Mucosa of rectum (tissue), 2 donors: ENCODE measurements around the gene TUBA3D.
"Not testable (repeated sequence)": the region's sequence is repeated elsewhere in the genome, so short reads cannot be mapped to it uniquely, and the experiment has no call there.

ENCODE experiments used
- H3K27ac ChIP-seq, 2 donors: one replicate each; pipeline ENCODE4 v1.7.0; 2013; ENCODE audit warnings: inconsistent platforms in 2 of 2, low read depth in 2 of 2, low read length in 2 of 2
- H3K27me3 ChIP-seq, 2 donors: one replicate each; pipeline ENCODE4 v1.7.0; 2013; ENCODE audit warnings: low read length in 2 of 2; ENCODE audit not compliant: control insufficient read depth in 2 of 2, insufficient read depth in 2 of 2
- H3K36me3 ChIP-seq, 2 donors: one replicate each; pipeline ENCODE4 v1.7.0; 2013; ENCODE audit warnings: low read length in 2 of 2; ENCODE audit not compliant: control insufficient read depth in 2 of 2, insufficient read depth in 2 of 2
- H3K4me1 ChIP-seq, 2 donors: one replicate each; pipeline ENCODE4 v1.7.0; 2013; ENCODE audit warnings: low read length in 2 of 2, mild to moderate bottlenecking in 1 of 2; ENCODE audit not compliant: control insufficient read depth in 2 of 2, insufficient read depth in 2 of 2
- H3K4me3 ChIP-seq, 2 donors: one replicate each; pipeline ENCODE4 v1.7.0; 2013; ENCODE audit warnings: low read length in 2 of 2
- H3K9ac ChIP-seq, 2 donors: one replicate each; pipeline ENCODE4 v1.7.0; 2013; ENCODE audit warnings: low read length in 2 of 2, low read depth in 1 of 2, mild to moderate bottlenecking in 1 of 2
- H3K9me3 ChIP-seq, 2 donors: one replicate each; pipeline ENCODE4 v1.7.0; 2013; ENCODE audit warnings: low read length in 2 of 2; ENCODE audit not compliant: control insufficient read depth in 2 of 2
- donor health status: healthy.
- donor health status: Normal muscosa, but diverticular disease.

The TUBA3D gene

GRCh38 chr2:131475831-131476230, at the start of gene TUBA3D:
TSS of gene TUBA3D (plus strand) at chr2:131476119. CDS start at chr2:131476200, 81 bp downstream.
- Histone ChIP-seq H3K27ac (no peak within 1 kb of the TSS), H3K27me3 (no peaks in the 10 kb centered on the region), H3K4me1 (no peaks in the 10 kb centered on the region)

GRCh38 chr2:131426727-131427126, 49.2 kb upstream of the TUBA3D start:
- Histone ChIP-seq H3K4me1 (no peaks in the 10 kb centered on the region), H3K27me3 (peaks cover 26 to 27% of the 10 kb centered on the region in 2 donors), H3K27ac (no peak overlapping the region), H3K4me3 (no peak overlapping the region), H3K9me3 (no peaks in the 10 kb centered on the region), H3K36me3 (no peaks in the 10 kb centered on the region), H3K9ac (no peak overlapping the region)

More at GRCh38 chr2:131475831-131476230, at the start of gene TUBA3D:
- Histone ChIP-seq H3K36me3 (no peaks in the 10 kb centered on the region), H3K9ac (no peak within 1 kb of the TSS), H3K9me3 (no peaks in the 10 kb centered on the region), H3K4me3 (no peak within 1 kb of the TSS)

DNA sequence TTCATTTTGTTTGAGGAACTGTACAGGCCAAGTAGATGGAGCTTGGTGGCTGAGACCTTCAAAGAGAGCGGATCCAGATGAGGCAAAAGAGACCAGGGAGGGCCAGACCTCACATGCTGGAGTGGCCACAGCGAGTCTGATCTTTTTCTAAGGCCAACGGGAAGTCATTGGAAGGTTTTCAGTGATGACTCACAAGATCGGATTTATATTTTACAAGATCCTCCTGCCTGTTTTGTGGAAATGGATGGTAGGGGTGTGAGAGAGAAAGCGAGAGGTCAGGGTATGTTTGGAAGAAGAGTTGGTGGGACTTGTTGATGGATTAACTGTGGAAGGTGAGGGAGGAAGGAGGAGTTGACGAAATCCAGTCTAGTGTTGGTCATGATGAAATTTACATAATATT, 44.6 kb upstream of the TUBA3D start:
- H3K27ac ChIP-seq, result no peak overlapping the region
- H3K4me1 ChIP-seq, result no peaks in the 10 kb centered on the region
- H3K9me3 ChIP-seq, result no peaks in the 10 kb centered on the region
- H3K4me3 ChIP-seq, result no peak overlapping the region
- no peaks in the 10 kb centered on the region for H3K36me3 ChIP-seq
- no peak overlapping the region for H3K9ac ChIP-seq
- peaks cover 13 to 19% of the 10 kb centered on the region in 2 donors for H3K27me3 ChIP-seq

DNA sequence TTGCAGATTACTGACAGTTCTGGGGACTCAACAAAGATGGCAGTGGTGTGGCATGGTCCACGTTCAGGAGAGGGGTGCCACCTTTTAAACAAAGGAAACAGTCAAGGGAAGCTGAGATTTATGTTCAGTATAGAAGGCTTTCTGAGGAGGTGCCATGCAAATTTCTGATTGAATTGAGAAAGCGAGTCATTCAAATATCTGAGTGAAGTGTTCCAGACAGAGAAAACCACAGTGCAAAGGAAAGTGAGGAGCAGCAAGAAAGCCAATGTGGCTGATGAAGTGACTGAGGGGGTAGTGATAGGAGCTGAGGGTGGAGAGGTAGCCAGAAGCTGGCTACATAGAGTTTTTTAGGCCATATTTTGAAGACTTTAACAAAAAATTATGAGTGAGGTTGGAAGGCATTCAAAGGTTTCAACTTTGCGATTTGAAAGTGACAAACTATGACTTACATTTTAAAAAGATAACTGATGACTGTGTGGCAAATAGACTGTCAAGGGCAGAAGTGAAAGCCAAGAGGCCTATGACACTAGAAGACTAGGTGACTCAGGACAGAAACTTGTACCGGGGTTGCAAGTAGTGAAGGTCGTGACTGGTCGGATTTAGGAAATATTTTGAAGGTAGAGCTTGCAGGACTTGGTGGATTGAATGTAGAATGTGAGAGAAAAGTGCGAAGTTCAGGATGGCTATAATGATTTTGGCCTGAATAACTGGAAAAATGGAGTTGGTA, 35.0 kb upstream of the TUBA3D start:
- H3K27ac ChIP-seq, H3K27me3 ChIP-seq, H3K36me3 ChIP-seq, H3K9ac ChIP-seq, H3K4me1 ChIP-seq, H3K9me3 ChIP-seq, H3K4me3 ChIP-seq: not testable (repeated sequence)

DNA sequence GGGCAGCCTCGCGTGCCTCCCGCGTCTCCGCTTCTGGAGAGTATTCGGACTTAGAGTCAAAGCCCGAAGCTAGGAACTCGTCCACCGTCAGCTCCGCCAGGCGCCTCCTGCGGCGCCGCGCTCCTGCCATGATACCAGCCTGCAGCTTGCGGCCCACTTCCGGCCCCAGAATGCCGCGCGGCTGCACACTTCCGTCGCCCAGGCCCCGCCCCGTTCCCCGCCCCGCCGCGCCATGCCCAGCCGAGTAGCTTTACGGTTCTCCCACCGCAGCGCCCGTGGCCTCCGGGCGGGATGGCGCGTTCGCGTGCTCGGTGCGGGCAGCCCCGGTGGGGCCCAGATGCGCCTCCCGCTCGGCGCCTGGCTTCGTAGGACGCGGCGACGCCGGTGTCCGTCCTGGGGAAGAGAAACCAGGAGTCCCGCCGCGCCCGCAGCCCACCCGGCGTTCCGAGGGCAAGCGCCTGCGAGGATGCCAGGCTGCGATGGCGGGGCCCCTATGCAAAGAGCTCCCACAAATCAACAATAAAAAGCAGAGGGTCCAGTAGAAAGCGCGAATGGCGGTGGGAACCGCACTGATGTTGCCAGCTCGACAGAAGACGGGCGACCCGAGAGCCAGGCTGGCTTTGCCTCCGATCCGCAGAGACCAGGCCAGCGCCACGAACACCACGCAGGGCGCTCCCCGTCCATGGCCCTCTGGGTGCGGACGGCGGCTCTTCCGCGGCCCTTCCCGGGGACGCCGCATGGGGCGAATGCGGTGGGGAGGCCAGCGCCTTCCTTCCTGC, 31.0 kb upstream of the TUBA3D start:
- H3K36me3 ChIP-seq, H3K27ac ChIP-seq, H3K9ac ChIP-seq, H3K4me3 ChIP-seq, H3K4me1 ChIP-seq, H3K9me3 ChIP-seq, H3K27me3 ChIP-seq: not testable (repeated sequence)

- not testable (repeated sequence) for H3K4me1 ChIP-seq, H3K9ac ChIP-seq, H3K4me3 ChIP-seq, H3K9me3 ChIP-seq, H3K27me3 ChIP-seq, H3K36me3 ChIP-seq, H3K27ac ChIP-seq
Measured at GRCh38 chr2:131445515-131445797, 30.5 kb upstream of the TUBA3D start.

- Histone ChIP-seq H3K9me3 (no peaks in the 10 kb centered on the region), H3K4me1 (no peaks in the 10 kb centered on the region), H3K27ac (no peak overlapping the region), H3K4me3 (no peak overlapping the region), H3K36me3 (no peaks in the 10 kb centered on the region), H3K27me3 (no peaks in the 10 kb centered on the region), H3K9ac (no peak overlapping the region)
Measured at GRCh38 chr2:131445896-131446295, 30.0 kb upstream of the TUBA3D start.

- H3K9ac ChIP-seq, H3K4me3 ChIP-seq, H3K36me3 ChIP-seq, H3K9me3 ChIP-seq, H3K27ac ChIP-seq, H3K27me3 ChIP-seq, H3K4me1 ChIP-seq: not testable (repeated sequence)
Measured at GRCh38 chr2:131447981-131448380, 27.9 kb upstream of the TUBA3D start.

- not testable (repeated sequence) for H3K4me3 ChIP-seq, H3K9ac ChIP-seq, H3K36me3 ChIP-seq, H3K27ac ChIP-seq, H3K9me3 ChIP-seq, H3K4me1 ChIP-seq, H3K27me3 ChIP-seq
Measured at GRCh38 chr2:131451265-131451949, 24.5 kb upstream of the TUBA3D start.

GRCh38 chr2:131454914-131455313, 21.0 kb upstream of the TUBA3D start:
- H3K4me3 ChIP-seq, H3K36me3 ChIP-seq, H3K27ac ChIP-seq, H3K4me1 ChIP-seq, H3K27me3 ChIP-seq, H3K9ac ChIP-seq, H3K9me3 ChIP-seq: not testable (repeated sequence)
